GM19372 (cell line): ENCODE measurements around the gene LOC101059915.
"Not testable (repeated sequence)": the region's sequence is repeated elsewhere in the genome, so short reads cannot be mapped to it uniquely, and the experiment has no call there.

ENCODE experiments used
- ATAC-seq: cut with Tn5 transposase; IDR thresholded peaks from one replicate; pipeline ENCODE4 v1.9.1; 2021; ENCODE audit warnings: mild to moderate bottlenecking, low read depth, moderate library complexity; ENCODE audit not compliant: unreplicated experiment

The LOC101059915 gene

GRCh38 chrX:71669947-71670346 is 2.6 kb downstream of the LOC101059915 start:
- ATAC-seq: not testable (repeated sequence)

- no peak for ATAC-seq
Measured at GRCh38 chrX:71671043-71671780, 3.9 kb downstream of the LOC101059915 start.

- no peak for ATAC-seq
Measured at GRCh38 chrX:71671938-71672337, 4.6 kb downstream of the LOC101059915 start.

GRCh38 chrX:71675636-71676035 is 8.3 kb downstream of the LOC101059915 start:
- ATAC-seq: not testable (repeated sequence)

- ATAC-seq: not testable (repeated sequence)
Measured at GRCh38 chrX:71676068-71676795, 8.9 kb downstream of the LOC101059915 start.

GRCh38 chrX:71677195-71677594 is 9.8 kb downstream of the LOC101059915 start:
- not testable (repeated sequence) for ATAC-seq

- ATAC-seq: no peak
Measured at GRCh38 chrX:71679575-71680207, 12.3 kb downstream of the LOC101059915 start.

- not testable (repeated sequence) for ATAC-seq
Measured at GRCh38 chrX:71696641-71697465, 29.5 kb downstream of the LOC101059915 start.

- not testable (repeated sequence) for ATAC-seq
Measured at GRCh38 chrX:71697466-71698298, 30.3 kb downstream of the LOC101059915 start.

GRCh38 chrX:71698299-71699022 is 31.1 kb downstream of the LOC101059915 start:
- not testable (repeated sequence) for ATAC-seq

- ATAC-seq: not testable (repeated sequence)
Measured at GRCh38 chrX:71699023-71699344, 31.6 kb downstream of the LOC101059915 start.

- not testable (repeated sequence) for ATAC-seq
Measured at GRCh38 chrX:71702853-71703252, 35.5 kb downstream of the LOC101059915 start.

- not testable (repeated sequence) for ATAC-seq
Measured at GRCh38 chrX:71714064-71714463, 46.7 kb downstream of the LOC101059915 start.

GRCh38 chrX:71715551-71715950 is 48.2 kb downstream of the LOC101059915 start:
- ATAC-seq: not testable (repeated sequence)

GRCh38 chrX:71716323-71716722 is 49.0 kb downstream of the LOC101059915 start:
- ATAC-seq: not testable (repeated sequence)

GRCh38 chrX:71718185-71718584 is 50.8 kb downstream of the LOC101059915 start, which contains the start of gene CXorf49:
TSS of gene CXorf49 (minus strand) at chrX:71718285. CDS start at chrX:71718151, 134 bp downstream.
- ATAC-seq: not testable (repeated sequence)

GRCh38 chrX:71719195-71719594 is 51.8 kb downstream of the LOC101059915 start:
- not testable (repeated sequence) for ATAC-seq

- not testable (repeated sequence) for ATAC-seq
Measured at GRCh38 chrX:71720289-71720886, 53.0 kb downstream of the LOC101059915 start.
